Measurements from ENCODE around the gene NFATC2. TPM values are rescaled to one million over a fixed set of nuclear protein-coding genes. Genes with fewer than 3 reads are reported as not detected.

The NFATC2 gene
- total and polyA plus RNA-seq, 2 of the 4 experiments (the other 2 are of a cell fraction), result 0.18 to 0.38 TPM

DNA sequence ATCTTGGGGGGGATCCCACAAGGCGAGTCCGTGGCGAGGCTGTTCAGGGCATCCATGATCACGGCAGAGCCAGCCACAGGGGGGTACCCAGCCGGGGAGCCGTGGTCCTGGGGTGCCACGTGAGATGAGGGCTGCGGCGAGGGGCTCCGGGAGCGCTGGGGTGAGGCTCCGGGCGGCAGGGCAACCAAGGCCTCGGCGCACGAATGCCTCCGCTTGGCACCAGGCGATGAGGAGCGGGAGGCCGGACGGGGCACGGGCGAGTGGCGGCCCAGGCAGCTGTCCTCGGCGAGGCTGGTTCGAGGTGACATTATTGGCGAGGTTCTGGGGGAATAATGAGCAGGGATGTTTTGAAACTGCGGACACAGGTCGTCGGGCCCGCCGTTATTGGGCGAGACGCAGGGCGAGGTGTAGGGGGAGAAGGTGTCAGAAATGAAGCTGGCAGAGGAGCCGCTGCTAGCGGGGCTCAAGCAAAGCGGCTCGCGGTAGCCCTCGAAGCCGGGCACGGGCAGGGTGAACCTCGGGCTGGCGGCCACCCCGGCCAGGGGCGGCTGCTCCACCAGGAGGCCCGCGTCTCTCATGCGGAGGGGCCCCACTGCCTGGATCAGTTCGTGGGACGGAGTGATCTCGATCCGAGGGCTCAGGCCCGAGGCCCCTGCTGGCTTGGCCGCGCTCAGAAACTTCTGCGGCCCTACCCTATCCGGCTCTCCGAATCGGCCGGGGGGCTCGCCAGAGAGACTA is 19.1 kb downstream of the NFATC2 start:
- BruUV-seq (replicated peaks), result no TSS peak
- Histone ChIP-seq H2BK5ac (ENCODE audit: low read depth, low read length, poor library complexity, severe bottlenecking) (no peak overlapping the region), H3K4me2 (ENCODE audit: low read depth, low read length) (no peak overlapping the region), H3K9ac (ENCODE audit: low read depth, low read length) (no peak overlapping the region), H3K27ac (ENCODE audit: insufficient read depth, low read length) (no peak overlapping the region), H3K4ac (ENCODE audit: low read depth, low read length) (no peak overlapping the region), H4K5ac (ENCODE audit: low read depth, low read length) (no peak overlapping the region), H2AFZ (replicated peaks; ENCODE audit: low read length, poor library complexity) (no peak overlapping the region), H3K14ac (replicated peaks; ENCODE audit: low read depth, low read length) (no peak overlapping the region), H4K8ac (ENCODE audit: low read depth in 2 of 2, low read length in 2 of 2) (no peak overlapping the region), H4K91ac (ENCODE audit: insufficient read depth, low read depth, low read length) (no peak overlapping the region), H3K79me1 (ENCODE audit: low read depth in 1 of 2, low read length in 2 of 2) (peaks cover 0 to 9% of the 10 kb centered on the region in 2 experiments; a peak in 2 of 4 replicates), H3K36me3 (ENCODE audit: control insufficient read depth, insufficient read depth, low read length) (no peaks in the 10 kb centered on the region), H3K23ac (ENCODE audit: low read depth, low read length) (no peak overlapping the region), H3K4me3 (ENCODE audit: insufficient read depth, low read depth, low read length) (no peak overlapping the region), H3K27me3 (ENCODE audit: control insufficient read depth, insufficient read depth, low read length) (no peaks in the 10 kb centered on the region), H3K9me3 (ENCODE audit: control insufficient read depth, insufficient read depth, low read length) (no peaks in the 10 kb centered on the region), H2BK120ac (ENCODE audit: low read depth, low read length) (no peak overlapping the region), H2AK5ac (ENCODE audit: low read depth, low read length) (no peak overlapping the region), H2BK20ac (ENCODE audit: low read depth, low read length) (no peak overlapping the region), H3K18ac (ENCODE audit: low read depth, low read length) (no peak overlapping the region), H4K20me1 (ENCODE audit: insufficient read depth, low read length) (no peaks in the 10 kb centered on the region), H2AK9ac (replicated peaks; ENCODE audit: low read depth, low read length, poor library complexity) (no peak overlapping the region), H3K56ac (ENCODE audit: extremely low read depth, insufficient read depth, low read length) (no peak overlapping the region), H3K9me1 (ENCODE audit: insufficient read depth, low read length) (peaks cover 2% of the 10 kb centered on the region; the same call in 1 of the 2 replicates), H2BK15ac (ENCODE audit: low read depth, low read length) (no peak overlapping the region), H3K4me1 (ENCODE audit: control insufficient read depth, insufficient read depth, low read length) (0 out of 2 replicates have a peak, but pooled peaks cover 1% of the 10 kb centered on the region)
- DNase-seq (no peak), ATAC-seq (ENCODE audit: low read depth) (no peak)
- in situ Hi-C loops (cut with MboI; ENCODE audit: low sequenced_read_pairs) (no loop called here), intact Hi-C loops (cut with micrococcal nuclease) (no loop called here), dilution Hi-C loops (cut with HindIII; ENCODE audit: low sequenced_read_pairs, unreplicated experiment) (no loop called here)
- TF ChIP-seq RFX5 (IDR thresholded peaks at IDR 0.05; ENCODE audit: low read depth, low read length), result no peak
- TF ChIP-seq BHLHE40 (IDR thresholded peaks at IDR 0.05; ENCODE audit: low read depth, low read length), result no peak
- CTCF ChIA-PET, result no interaction called here
- 96% methylated on average over 54 of the region's 64 CpGs; no CpG with 5 or more reads in 1 of the 2 experiments for WGBS, 2 experiments (ENCODE audit: extremely low coverage in 2 of 2, insufficient read length in 1 of 2)
- POLR2A ChIA-PET (ENCODE audit: unreplicated experiment), result no interaction called here

All from IMR-90 (cell line).